OCI-LY3 (cell line): ENCODE results near the gene RASA4.
"Not testable (repeated sequence)": the region's sequence is repeated elsewhere in the genome, so short reads cannot be mapped to it uniquely, and the experiment has no call there.

Source experiments
- EZH2phosphoT487 ChIP-seq: fragments of 200-600 bp; shearing (Covaris generic); IDR thresholded peaks from 2 replicates; pipeline ENCODE4 v1.6.1; 2018; ENCODE audit warnings: antibody characterized with exemption, mixed run types, low read depth
- TF ChIP-seq, protein P1 (sequence below): fragments of 200-600, 300-600 bp; sonication (generic); IDR thresholded peaks from 2 replicates; pipeline ENCODE4 v1.5.1; 2014; ENCODE audit warnings: antibody characterized with exemption, low read length, low read depth

DNA sequence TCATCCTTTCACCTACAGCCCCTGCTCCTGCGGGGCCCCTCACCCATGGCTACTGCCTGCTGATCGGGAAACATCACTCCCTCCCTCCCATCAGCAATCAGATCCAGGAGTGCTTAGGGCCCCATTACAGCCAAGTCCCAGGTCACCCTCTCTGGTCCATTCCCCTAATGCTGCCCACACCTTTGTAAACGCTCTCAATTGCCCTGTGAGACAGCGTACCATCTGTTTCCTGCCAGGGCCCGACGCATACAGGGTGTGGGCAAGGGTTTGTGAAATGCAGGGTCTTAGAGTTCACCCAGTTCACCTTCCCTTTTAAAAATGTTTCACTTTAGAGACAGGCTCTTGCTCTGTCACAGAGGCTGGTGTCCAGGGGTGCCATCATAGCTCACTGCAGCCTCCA, 17.7 kb upstream of the RASA4 start:
- TF ChIP-seq EZH2phosphoT487: not testable (repeated sequence)
- TF ChIP-seq, protein P1, sequence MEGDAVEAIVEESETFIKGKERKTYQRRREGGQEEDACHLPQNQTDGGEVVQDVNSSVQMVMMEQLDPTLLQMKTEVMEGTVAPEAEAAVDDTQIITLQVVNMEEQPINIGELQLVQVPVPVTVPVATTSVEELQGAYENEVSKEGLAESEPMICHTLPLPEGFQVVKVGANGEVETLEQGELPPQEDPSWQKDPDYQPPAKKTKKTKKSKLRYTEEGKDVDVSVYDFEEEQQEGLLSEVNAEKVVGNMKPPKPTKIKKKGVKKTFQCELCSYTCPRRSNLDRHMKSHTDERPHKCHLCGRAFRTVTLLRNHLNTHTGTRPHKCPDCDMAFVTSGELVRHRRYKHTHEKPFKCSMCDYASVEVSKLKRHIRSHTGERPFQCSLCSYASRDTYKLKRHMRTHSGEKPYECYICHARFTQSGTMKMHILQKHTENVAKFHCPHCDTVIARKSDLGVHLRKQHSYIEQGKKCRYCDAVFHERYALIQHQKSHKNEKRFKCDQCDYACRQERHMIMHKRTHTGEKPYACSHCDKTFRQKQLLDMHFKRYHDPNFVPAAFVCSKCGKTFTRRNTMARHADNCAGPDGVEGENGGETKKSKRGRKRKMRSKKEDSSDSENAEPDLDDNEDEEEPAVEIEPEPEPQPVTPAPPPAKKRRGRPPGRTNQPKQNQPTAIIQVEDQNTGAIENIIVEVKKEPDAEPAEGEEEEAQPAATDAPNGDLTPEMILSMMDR: not testable (repeated sequence)
